ENCODE data around the gene VTA1. TPM values are rescaled to one million over a fixed set of nuclear protein-coding genes. Genes with fewer than 3 reads are reported as not detected.
A peak's percentile ranks its signal among the peaks of the same experiment; 100 is the strongest.

The VTA1 gene
- total and polyA plus RNA-seq, 2 of the 13 experiments (the other 11 are each of a cell fraction or from before 2014, with no cell fraction given), result 70.7 to 89.1 TPM

DNA sequence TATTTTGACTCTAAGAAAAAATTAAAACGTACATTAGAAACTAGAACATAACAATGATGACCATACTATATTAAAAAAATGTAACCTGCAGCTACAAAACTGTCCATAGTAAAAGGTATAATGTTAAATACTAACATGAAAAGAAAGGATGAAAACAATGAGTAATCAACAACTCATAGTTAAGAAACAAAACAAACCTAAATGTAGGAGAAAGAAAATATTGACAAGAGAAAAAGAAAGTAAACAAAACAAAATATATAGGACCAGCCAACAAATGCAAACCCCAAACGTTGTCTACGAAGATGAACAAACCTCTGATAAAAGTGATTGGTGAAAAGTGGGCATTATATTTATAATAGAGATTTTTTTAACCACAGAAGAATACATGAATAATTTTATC is 113.7 kb downstream of the VTA1 start (continued):
- TF ChIP-seq, protein P1, sequence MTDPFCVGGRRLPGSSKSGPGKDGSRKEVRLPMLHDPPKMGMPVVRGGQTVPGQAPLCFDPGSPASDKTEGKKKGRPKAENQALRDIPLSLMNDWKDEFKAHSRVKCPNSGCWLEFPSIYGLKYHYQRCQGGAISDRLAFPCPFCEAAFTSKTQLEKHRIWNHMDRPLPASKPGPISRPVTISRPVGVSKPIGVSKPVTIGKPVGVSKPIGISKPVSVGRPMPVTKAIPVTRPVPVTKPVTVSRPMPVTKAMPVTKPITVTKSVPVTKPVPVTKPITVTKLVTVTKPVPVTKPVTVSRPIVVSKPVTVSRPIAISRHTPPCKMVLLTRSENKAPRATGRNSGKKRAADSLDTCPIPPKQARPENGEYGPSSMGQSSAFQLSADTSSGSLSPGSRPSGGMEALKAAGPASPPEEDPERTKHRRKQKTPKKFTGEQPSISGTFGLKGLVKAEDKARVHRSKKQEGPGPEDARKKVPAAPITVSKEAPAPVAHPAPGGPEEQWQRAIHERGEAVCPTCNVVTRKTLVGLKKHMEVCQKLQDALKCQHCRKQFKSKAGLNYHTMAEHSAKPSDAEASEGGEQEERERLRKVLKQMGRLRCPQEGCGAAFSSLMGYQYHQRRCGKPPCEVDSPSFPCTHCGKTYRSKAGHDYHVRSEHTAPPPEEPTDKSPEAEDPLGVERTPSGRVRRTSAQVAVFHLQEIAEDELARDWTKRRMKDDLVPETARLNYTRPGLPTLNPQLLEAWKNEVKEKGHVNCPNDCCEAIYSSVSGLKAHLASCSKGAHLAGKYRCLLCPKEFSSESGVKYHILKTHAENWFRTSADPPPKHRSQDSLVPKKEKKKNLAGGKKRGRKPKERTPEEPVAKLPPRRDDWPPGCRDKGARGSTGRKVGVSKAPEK (CRISPR knock-in tag; IDR thresholded peaks at IDR 0.05; ENCODE audit: borderline replicate concordance), result no peak
- peak; percentile 46; the same call in 1 of the 2 replicates for TF ChIP-seq FOXA3 (CRISPR knock-in tag; IDR thresholded peaks at IDR 0.05)
- TF ChIP-seq TAF15 (IDR thresholded peaks at IDR 0.05; ENCODE audit: low read depth, low read length, poor library complexity, severe bottlenecking), result no peak
- no peak for TF ChIP-seq HCFC1 (IDR thresholded peaks at IDR 0.05; ENCODE audit: low read depth, low read length)
- TF ChIP-seq, protein P2, sequence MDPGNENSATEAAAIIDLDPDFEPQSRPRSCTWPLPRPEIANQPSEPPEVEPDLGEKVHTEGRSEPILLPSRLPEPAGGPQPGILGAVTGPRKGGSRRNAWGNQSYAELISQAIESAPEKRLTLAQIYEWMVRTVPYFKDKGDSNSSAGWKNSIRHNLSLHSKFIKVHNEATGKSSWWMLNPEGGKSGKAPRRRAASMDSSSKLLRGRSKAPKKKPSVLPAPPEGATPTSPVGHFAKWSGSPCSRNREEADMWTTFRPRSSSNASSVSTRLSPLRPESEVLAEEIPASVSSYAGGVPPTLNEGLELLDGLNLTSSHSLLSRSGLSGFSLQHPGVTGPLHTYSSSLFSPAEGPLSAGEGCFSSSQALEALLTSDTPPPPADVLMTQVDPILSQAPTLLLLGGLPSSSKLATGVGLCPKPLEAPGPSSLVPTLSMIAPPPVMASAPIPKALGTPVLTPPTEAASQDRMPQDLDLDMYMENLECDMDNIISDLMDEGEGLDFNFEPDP (CRISPR knock-in tag; conservative IDR thresholded peaks at IDR 0.05), result no peak
- TF ChIP-seq ZNF562 (CRISPR knock-in tag; IDR thresholded peaks at IDR 0.05; ENCODE audit: borderline replicate concordance), result no peak
- no peak for TF ChIP-seq IKZF4 (CRISPR knock-in tag; IDR thresholded peaks at IDR 0.05; ENCODE audit: borderline replicate concordance, low read depth, not compliant biosample characterization)
- TF ChIP-seq SYNCRIP (IDR thresholded peaks at IDR 0.05; ENCODE audit: insufficient read depth, low read depth, low read length), result no peak

DNA sequence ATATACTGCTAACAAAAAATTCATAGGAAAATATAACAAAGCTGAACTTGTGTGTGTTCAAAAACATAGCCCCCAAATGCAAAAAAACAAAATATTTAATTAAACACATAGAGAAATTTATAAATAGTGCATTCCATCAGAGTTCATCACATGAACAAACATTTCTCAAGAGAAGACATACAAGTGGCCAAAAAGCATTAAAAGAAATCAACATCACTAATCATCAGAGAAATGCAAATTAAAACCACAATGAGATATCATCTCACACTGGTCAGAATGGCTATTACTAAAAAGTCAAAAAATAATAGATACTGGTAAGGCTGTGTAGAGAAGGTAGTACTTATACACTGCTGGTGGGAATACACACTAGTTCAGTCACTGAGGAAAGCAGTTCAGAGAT is 115.2 kb downstream of the VTA1 start:
- POLR2A ChIA-PET, result no interaction called here
- peaks cover 80% of the 10 kb centered on the region for H3K4me1 ChIP-seq (ENCODE audit: insufficient read depth, low read length)
- in situ Hi-C loops (cut with HindIII; ENCODE audit: extremely low pct_ligation_motif_present, low pct_unique_long_range_greater_than_20kb) (no loop called here), intact Hi-C loops (cut with micrococcal nuclease; ENCODE audit: unreplicated experiment) (no loop called here)
- no peak for ATAC-seq
- no peaks in the 10 kb centered on the region for H3K36me3 ChIP-seq (replicated peaks in 1 of 2; ENCODE audit: control insufficient read depth in 1 of 2, insufficient read depth in 2 of 2, low read length in 2 of 2)
- H3K4me2 ChIP-seq (ENCODE audit: low read depth, low read length), result no peak overlapping the region
- no peak for DNase-seq (ENCODE audit: low spot score)
- H3K27me3 ChIP-seq (ENCODE audit: control insufficient read depth in 1 of 2, insufficient read depth in 2 of 2, low read length in 2 of 2), result no peaks in the 10 kb centered on the region
- H3K9me3 ChIP-seq (ENCODE audit: low read length), result no peaks in the 10 kb centered on the region
- no peak for FAIRE-seq
- CTCF ChIA-PET (ENCODE audit: low intra/inter-chr PET ratio, low total read pairs), result no interaction called here
- H3K27ac ChIP-seq (ENCODE audit: extremely low read length, insufficient read depth, low read length), result no peak overlapping the region
- no peaks in the 10 kb centered on the region for H4K20me1 ChIP-seq (ENCODE audit: insufficient read depth, low read length)
- no peak overlapping the region for H3K9ac ChIP-seq (ENCODE audit: insufficient read depth, low read depth, low read length)
- H2AFZ ChIP-seq (ENCODE audit: low read length), result no peak overlapping the region
- no peaks in the 10 kb centered on the region for H3K79me2 ChIP-seq (ENCODE audit: insufficient read depth, low read length)
- no peak overlapping the region for H3K4me3 ChIP-seq (replicated peaks in 1 of 3; ENCODE audit: insufficient read depth in 1 of 3, low read depth in 2 of 3, low read length in 3 of 3)
- no TSS peak for BruUV-seq (replicated peaks)
- TF ChIP-seq, protein P3, sequence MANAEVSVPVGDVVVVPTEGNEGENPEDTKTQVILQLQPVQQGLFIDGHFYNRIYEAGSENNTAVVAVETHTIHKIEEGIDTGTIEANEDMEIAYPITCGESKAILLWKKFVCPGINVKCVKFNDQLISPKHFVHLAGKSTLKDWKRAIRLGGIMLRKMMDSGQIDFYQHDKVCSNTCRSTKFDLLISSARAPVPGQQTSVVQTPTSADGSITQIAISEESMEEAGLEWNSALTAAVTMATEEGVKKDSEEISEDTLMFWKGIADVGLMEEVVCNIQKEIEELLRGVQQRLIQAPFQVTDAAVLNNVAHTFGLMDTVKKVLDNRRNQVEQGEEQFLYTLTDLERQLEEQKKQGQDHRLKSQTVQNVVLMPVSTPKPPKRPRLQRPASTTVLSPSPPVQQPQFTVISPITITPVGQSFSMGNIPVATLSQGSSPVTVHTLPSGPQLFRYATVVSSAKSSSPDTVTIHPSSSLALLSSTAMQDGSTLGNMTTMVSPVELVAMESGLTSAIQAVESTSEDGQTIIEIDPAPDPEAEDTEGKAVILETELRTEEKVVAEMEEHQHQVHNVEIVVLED (CRISPR knock-in tag; IDR thresholded peaks at IDR 0.05; ENCODE audit: borderline replicate concordance), result no peak
- TF ChIP-seq, protein P4, sequence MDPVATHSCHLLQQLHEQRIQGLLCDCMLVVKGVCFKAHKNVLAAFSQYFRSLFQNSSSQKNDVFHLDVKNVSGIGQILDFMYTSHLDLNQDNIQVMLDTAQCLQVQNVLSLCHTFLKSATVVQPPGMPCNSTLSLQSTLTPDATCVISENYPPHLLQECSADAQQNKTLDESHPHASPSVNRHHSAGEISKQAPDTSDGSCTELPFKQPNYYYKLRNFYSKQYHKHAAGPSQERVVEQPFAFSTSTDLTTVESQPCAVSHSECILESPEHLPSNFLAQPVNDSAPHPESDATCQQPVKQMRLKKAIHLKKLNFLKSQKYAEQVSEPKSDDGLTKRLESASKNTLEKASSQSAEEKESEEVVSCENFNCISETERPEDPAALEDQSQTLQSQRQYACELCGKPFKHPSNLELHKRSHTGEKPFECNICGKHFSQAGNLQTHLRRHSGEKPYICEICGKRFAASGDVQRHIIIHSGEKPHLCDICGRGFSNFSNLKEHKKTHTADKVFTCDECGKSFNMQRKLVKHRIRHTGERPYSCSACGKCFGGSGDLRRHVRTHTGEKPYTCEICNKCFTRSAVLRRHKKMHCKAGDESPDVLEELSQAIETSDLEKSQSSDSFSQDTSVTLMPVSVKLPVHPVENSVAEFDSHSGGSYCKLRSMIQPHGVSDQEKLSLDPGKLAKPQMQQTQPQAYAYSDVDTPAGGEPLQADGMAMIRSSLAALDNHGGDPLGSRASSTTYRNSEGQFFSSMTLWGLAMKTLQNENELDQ (CRISPR knock-in tag; IDR thresholded peaks at IDR 0.05; ENCODE audit: borderline replicate concordance), result no peak
- TF ChIP-seq, protein P5, sequence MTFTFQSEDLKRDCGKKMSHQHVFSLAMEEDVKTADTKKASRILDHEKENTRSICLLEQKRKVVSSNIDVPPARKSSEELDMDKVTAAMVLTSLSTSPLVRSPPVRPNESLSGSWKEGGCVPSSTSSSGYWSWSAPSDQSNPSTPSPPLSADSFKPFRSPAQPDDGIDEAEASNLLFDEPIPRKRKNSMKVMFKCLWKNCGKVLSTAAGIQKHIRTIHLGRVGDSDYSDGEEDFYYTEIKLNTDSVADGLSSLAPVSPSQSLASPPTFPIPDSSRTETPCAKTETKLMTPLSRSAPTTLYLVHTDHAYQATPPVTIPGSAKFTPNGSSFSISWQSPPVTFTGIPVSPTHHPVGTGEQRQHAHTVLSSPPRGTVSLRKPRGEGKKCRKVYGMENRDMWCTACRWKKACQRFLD (CRISPR knock-in tag; IDR thresholded peaks at IDR 0.05; ENCODE audit: borderline replicate concordance), result no peak
- TF ChIP-seq RFX3 (CRISPR knock-in tag; IDR thresholded peaks at IDR 0.05), result no peak

Measured in HepG2 (cell line).